HG03095 (cell line): ENCODE measurements around the gene NDC80.
A peak's percentile ranks its signal among the peaks of the same experiment; 100 is the strongest.
"Not testable (repeated sequence)": the region's sequence is repeated elsewhere in the genome, so short reads cannot be mapped to it uniquely, and the experiment has no call there.

ENCODE experiments used
- ATAC-seq: cut with Tn5 transposase; IDR thresholded peaks from one replicate; pipeline ENCODE4 v1.9.1; 2021; ENCODE audit warnings: moderate library complexity; ENCODE audit not compliant: unreplicated experiment

NDC80 gene

DNA sequence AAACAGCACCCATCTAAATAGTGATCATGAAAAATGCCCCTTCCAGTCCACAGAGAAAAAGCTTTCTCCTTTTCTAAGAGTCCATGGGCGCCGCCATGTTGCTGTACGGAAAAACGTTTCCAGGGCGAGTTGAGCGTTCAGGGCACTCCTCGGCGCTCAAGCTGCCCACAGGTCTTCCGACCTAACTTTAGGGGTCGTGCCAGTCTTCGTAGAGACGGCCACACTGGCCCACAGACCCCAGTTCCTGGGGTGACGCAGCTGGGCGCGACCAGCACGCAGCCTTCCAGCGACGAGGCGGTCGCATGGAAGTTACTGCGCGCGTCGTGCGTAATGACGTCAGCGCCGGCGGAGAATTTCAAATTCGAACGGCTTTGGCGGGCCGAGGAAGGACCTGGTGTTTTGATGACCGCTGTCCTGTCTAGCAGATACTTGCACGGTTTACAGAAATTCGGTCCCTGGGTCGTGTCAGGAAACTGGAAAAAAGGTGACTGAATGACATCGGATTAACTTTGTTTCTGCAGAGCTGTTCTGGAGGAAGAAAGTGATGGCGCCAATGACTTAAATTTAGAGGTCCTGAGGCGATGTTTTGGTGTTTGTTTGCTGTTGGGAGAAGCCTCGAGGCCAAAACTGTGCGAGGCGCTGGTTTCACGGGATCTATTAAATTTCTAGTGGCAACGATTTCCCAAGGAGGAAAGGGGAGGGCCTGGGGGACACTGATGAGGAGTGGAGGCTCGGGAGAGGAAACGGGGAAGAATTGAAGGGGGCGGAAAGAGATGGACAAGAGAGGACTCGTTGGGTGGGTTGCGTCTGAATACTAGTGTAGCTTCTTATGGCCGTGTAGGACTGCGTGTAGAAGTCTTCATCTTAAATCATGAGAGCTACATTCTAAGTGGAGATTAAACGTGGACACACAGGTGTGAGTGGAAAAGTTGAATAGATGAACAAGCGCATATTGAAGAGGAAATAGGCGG is at the start of gene NDC80, which contains the start of gene METTL4:
Gene NDC80 (plus strand): TSS at position 358 of the 971 bp plus-strand sequence. CDS start 1,429 bp downstream, outside the sequence.
Gene METTL4 (minus strand): TSS at position 306 of the 971 bp plus-strand sequence. CDS start 4,289 bp downstream, outside the sequence.
- ATAC-seq: peak; percentile 75

DNA sequence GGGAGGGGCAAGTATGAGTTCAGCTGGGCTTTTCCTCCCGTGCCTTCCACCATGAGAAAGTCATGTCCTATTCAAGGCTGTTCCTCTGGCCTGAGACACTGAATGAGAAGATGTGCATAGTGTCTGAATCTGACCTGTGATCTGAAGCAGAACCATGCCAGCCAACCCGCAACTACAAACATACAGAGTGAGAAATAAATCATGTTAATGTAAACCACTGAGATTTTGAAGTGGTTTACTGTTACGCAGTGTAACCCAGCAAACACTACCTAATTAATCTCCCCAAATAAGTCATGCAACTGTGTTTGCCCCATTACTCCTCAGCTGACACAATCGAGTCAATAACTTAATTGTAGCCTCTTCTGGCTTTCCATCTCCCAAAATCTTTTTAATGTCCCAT is 49.2 kb upstream of the NDC80 start:
- ATAC-seq: no peak

DNA sequence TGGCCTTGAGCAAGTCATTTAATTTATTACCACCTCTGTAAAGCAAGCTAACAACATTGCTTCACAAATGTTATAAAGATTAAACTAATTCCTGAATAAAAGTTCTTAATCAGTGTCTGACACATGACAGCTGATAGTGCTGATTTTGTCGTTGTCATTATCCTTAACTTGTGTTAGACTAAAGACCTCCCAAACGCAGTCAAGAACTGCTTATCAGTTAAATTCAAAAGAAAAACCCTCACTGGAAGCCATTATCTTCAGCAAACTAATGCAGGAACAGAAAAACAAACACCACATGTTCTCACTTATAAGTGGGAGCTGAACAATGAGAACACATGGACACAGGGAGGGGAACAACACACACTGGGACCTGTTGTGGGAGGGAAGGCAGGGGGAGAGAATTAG is 46.6 kb upstream of the NDC80 start:
- not testable (repeated sequence) for ATAC-seq

DNA sequence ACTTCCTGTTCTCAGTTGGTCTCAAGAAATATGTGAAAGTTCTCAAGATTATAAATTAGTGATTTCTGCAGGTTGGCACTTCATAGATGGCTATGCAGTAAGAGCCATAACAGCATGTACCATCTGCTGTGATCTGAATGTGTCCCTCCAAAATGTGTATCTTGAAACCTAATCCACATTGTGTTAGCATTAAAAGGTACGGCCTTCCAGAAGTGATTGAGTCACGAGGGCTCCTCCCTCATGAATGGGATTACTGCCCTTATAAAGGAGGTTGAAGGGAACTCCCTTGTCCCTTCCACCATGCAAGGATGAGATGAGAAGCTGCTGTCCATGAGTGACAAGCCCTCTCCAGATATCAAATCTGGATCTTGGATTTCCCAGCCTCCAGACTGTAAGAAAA is 45.0 kb upstream of the NDC80 start:
- no peak for ATAC-seq

DNA sequence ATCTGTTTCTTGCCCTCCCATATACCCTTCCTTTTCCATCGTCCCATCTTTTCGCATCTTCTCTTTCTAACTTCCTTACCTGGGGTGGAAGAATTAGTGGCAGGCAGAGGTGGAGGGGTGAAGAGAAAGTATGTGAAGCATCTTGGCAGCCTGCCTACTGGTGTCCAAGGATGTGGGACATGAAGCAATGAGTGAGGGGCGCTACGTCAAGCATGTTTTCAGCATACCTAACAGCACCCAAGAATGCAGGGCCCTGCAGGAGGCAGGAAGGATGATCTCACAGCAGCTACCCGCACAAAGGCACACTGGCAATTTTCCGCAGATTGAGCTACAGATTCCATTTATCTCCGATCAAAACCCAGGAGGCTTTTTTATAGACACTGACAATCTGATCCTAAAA is 42.2 kb upstream of the NDC80 start:
- ATAC-seq: no peak

DNA sequence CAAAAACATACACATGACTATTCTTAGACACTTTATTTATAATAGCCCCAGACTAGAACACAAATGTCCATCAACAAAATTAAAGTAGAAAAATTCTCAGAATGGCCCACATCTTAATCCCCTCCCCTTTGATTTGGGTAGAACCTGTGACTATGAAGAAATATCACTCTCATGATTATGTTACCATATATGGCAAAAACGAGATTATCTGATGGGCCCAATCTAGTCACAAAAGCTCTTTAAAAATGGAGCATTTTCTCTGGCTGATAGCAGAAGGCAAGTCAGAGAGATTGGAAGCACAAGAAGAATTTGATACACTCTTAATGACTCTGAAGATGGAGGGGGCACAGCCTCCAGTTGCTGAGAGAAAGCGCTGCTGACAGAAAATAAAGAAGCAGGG is 39.6 kb upstream of the NDC80 start:
- ATAC-seq: no peak

DNA sequence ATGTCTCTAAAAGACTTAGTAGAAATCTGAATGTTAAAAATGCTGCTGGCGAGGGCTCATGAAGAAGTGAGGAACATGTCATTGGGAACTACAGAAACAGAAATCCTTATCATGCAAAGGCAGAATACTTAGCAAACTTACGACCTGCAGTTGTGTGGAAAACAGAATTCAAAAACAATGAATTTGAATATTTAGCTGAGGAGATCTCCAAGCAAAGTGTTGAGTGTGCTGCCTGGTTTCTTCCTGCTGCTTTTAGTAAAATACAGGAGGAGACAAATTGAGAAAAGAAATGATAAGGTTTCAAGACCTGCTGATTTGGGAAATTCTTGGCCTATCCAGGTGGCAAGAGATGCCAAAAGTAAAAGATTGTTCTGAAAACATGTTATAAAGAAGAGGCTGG is 38.6 kb upstream of the NDC80 start:
- no peak for ATAC-seq

DNA sequence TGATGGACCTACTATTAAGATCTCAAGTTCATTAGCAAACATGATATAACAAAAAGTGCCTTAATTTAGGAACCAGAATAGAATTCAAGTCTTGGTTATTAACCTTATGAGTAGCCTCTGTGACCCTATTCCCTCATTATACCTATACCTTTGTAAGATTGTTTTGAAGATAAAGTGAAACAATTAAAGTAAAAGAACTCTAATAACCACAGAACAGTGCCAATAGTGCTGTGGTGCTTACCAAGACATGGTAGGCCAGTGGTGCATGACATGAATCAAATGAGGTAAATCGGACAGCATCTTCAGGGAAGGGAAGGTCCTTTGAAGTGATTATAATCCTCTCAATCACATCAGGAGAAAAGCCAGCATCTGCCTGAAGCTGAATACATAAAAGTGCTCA is 36.5 kb upstream of the NDC80 start:
- no peak for ATAC-seq

DNA sequence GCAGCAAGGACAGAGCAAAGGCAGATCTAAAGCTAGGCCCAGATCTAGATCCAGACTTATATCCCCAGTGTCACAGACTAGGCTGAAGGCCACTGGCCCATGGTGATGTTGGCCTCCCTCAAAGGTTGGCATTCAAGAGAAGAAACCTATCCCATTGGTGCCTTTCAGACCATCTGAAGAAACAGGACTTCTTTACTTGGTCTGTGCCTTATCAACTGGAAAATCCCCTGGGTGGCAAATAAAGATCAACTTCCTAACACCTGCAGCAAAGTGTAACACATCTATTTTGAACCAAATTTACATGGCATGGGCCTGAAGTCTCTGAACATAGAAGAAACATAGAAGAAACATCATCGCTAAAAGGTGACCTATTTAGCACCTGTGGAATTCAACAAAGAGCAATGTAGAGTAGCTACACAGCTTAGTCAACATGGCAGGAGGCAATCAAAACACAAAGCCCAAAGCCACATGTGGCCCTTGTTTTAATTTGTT is 35.9 kb upstream of the NDC80 start:
- no peak for ATAC-seq

DNA sequence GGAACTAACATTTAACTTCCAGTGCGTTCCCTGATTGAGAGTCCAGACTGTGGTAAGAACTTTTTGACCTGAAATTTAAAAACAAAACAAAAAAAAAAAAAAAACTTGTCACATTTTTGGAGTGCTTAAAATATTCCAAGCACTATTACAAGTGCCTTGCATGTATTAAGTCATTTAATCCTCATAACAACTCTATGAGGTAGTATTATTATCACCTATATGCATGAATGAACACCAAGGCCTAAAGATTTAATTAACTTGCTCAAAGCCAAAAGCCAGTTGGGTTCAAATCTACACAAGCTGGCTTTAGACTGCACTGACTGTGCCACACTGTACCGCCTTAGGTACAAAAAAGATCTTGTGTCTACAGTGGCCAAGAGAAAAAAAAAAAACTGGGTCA is 35.3 kb upstream of the NDC80 start:
- ATAC-seq: no peak

DNA sequence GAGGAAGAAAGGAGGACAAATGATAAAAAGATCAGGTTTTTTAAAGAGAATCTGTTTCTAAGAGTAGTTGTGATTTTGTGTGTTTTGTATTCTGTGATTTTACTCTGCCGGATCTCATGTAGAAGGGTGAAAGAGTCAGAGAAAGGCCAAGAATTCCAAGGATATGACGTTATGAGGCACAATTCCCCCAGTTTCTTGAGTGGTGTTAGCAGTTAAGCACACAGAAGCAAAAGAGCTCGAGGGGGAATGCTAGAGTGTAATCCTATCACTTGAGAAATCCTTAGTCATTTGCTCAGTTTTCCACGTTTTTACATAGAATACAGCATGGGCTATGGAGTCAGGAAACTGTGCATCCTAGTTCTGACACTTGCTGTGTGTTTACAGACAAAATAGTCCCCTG is 34.9 kb upstream of the NDC80 start:
- no peak for ATAC-seq

DNA sequence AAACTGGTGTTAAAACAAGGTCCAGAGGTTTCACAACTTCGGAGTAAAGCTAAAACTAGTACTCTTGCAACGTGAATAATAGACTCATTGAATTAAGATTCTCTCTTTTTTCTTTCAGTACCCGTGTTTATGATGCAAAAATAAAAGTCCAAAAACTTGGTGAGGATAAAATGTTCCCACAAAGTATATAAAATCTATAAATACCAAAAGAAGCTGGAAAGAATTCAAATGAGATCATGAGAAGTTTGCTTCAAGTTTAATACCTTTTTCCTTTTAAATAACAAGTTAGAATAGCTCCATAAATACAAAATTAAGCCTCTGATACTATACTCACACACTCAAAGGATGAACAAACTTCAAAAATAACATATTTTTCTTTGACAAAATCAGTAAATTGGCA is 34.1 kb upstream of the NDC80 start:
- ATAC-seq: no peak

DNA sequence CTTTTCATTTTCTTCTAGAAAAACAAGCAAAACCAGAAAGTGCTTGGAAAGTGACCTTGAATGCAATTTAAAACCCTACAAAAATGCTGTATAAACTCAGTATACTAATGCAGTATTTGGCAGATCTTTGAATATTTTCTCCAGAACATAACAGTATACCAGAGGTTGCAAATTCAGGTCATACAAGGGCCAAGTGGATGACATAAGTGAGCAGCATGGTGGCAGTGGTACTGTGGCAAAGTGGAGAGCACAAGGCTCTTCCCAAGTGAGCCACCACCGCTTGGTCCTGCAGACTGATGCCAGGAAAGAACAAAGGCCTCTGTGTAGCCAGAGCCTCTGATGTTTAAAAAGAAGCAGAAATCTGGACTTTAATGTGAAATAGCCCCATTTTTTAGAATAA is 33.1 kb upstream of the NDC80 start:
- ATAC-seq: no peak

DNA sequence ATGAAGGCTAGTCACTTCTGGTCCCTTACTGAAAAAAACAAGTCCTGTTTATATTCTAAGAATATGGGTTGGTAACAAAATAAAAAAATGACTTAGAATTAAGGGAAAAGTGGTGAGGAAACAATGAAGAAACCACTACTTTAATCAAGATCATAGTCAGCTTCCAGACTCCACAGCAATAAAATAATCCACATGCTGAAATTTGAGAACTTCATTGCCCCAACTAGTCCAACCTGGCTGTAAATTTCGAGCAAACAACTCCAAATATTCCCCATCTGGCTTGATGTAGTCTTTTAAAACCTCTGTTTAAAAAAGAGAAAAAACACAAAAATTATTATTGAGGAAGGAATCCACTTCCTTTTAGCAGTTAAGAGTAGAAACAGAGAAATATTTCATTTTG is 32.5 kb upstream of the NDC80 start:
- ATAC-seq: no peak

DNA sequence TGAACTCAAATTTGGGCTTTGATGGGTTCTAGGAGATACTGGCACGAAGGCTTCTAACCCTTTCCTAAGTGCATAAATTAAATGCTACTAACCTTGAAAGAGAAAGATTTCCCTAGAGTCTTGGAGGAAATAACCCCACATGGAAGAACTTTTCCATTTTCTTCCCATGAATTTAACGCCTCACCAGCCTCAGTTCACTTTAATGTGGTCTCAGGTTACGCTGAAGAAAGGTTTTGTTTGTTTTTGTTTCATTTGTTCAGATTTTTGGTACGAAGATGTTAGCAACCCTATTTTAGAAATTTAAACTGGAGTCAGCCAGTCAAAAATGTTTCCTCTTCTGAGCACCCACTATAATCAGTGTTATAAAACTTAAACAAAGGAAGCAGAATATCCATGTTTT is 30.8 kb upstream of the NDC80 start:
- ATAC-seq: no peak

DNA sequence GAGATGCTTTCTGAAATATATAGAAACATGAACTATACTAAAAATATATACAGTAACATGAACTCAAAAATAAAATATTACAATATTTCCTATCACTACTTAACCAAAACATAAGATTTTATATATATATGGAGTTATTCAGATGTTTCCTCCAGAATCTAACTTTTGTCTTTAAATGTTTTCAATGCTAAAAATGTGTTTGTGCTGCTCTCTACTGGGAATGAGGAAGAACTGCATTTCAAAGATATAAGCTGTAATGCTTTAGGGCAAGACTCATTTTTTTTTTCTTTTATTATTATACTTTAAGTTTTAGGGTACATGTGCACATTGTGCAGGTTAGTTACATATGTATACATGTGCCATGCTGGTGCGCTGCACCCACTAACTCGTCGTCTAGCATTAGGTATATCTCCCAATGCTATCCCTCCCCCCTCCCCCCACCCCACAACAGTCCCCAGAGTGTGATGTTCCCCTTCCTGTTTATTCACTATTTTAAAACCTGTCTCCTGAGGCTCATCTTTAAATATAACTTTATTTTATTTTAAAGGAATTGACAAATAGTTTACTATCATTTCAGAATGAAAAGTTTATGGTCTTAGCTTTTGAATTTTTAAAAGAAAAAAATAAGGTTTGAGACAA is 29.3 kb upstream of the NDC80 start:
- ATAC-seq: peak; percentile 65

DNA sequence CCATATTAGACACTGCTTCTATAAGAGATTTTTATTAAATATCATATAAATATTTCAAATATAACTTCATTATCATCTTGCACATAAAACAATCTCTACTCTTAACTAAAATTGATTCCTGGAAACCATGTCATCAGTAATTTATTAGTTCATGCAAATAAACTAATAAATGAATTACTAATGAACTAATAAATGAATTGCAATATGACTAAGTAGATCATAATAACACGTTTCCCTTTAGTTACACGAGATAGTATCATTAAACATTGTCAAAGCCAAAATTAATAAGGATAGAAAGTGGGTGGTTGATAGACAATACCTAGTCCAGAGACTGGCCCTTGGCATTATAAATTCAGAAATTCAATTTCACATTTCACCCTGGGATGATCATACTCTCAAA is 26.2 kb upstream of the NDC80 start:
- no peak for ATAC-seq

DNA sequence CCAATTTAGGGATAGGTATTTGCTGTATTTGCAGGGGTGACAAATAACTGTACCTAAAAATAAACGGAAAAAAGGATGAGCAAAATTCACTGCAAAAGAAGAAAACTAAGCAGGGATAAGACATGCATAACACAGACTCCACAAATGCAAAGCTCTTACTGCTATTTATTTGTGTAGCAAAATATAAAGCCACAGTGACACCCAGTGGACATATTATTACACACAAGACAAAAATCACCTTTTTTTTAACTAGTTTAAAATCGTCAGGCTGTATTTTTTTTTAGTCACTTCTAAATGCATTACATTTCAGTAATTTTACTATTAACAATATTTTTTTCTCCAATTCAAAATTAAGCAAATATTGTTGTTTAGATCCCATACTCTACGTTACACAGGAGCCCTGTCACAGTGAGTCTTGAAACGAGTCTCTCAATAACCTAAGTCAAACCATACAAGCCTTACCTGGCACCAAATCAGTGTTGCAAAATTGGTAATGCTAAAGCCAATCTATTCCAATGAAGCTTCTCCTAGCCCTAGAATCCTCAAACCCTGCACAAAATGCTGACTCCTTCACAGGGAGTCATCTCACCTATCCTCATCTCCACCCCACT is 23.8 kb upstream of the NDC80 start:
- ATAC-seq: no peak

DNA sequence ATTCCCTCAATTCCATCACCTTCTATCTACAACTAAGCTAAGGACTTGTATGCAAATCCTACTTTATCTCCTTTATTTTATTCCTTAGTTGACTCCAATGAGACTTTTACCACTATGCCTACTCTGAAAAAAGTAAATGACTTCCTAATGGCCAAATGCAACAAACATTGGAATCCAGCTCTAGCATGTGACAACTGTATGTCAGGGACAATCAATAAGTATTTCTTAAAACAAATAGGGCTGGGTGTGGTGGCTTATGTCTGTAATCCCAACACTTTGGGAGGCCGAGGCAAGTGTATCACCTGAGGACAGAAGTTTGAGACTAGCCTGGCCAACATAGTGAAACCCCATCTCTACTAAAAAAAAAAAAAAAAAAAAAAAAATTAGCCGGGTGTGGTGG is 21.9 kb upstream of the NDC80 start:
- ATAC-seq: no peak

DNA sequence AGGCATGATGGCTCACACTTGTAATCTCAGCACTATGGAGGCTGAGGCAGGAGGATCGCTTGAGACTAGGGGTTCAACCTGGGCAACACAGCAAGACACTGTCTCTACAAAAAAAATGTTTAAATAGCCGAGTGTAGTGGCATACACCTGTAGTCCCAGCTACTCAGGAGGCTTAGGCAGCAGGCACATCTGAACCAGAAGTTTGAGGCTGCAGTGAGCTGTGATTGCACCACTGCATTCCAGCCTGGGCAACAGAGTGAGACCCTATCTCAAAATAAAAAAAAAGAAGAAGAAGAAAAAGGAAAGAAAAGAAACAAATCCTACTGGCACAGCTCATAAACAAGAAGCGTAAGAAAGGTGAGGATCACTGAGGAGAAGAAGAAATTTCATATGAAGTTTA is 19.9 kb upstream of the NDC80 start:
- ATAC-seq: no peak

DNA sequence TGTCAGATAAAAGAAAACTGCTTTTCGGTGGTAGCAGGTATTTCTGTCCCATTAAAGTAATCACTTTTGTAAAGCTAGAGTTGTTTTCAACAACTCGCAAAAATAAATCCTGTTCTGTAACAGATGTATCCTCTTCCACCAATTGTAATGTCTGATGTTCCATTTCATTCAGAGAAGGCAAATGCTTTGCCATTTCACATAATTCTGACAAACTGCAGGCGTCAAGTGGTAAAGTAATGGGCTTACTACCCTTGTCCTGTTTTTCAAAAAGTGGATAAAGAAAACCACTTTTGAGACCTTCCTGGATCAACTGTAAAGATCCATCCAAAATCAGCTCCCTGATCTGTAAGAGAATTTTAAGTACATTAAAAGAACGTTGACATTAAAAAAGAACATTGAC is 16.7 kb upstream of the NDC80 start:
- ATAC-seq: no peak

DNA sequence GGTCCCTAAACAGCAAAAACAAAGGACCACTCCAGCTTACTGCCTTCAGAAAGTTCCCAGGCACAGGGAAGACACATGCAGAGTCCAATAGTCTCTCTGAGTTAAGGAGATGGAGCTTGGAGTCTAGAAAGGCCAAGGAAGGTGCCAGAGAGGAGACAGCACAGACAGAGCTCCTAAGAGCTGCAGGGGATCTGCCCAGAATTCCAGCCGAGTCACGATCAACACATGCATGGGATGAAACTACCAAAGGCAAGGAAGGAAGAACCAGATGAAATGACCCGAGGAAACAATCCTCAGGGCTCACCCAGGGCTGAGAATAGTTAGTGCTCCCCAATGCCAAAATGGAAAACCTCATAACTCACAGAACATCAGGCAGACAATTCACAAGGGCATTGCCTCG is 15.5 kb upstream of the NDC80 start:
- ATAC-seq: no peak
